Activated CD4-positive, alpha-beta T cell treated with anti-CD3 and anti-CD28 coated beads, Interleukin-2, Interleukin-4, amounts not matched to agents 100 ng/mL and 50 ng/mL, durations not matched to agents 16 hours and 8 hours (primary cell): Measurements from ENCODE around the gene ZNF532.

Experiments
- DNase-seq: peaks from one replicate; pipeline ENCODE4 v3.0.0-alpha.2; 2020; ENCODE audit warnings: low spot score

ZNF532 gene

DNA sequence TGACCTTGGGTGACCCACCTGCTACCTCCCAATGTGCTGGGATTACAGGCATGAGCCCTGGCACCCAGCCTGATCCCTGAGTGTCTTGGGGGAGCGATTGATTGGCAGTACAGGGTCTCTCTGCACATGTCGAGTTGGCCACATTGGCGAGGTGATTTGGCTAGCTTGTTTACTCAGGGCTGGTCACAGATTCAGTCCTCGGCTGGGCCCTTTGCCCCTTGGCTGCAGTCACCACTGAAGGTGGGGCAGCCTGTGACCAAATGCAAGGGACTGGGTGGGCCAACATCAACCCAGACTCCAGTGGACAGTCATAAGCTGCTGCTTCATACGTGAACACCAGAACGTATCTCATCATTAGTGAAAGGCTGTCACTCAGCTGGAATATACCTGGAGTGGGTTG is 114.9 kb downstream of the ZNF532 start:
- no peak for DNase-seq

DNA sequence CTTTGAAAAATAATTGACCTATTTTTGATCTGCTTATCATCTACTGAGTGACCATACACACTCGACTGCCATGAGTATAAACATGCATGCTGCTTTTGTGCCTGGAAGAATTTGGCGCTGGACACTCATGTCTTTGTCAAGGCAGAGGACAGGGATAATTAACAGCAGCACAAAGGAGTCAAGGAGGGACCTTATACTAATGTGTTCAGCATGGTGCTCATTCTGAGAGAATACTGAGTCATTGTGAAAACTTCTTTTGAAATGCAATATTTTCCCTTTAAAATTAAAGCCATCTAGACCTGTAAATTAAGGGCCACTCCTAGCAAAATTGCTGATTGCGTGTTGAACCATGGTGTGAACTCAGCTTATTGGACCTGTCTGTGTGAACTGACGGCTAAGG is 116.3 kb downstream of the ZNF532 start:
- peak; percentile 25 for DNase-seq

DNA sequence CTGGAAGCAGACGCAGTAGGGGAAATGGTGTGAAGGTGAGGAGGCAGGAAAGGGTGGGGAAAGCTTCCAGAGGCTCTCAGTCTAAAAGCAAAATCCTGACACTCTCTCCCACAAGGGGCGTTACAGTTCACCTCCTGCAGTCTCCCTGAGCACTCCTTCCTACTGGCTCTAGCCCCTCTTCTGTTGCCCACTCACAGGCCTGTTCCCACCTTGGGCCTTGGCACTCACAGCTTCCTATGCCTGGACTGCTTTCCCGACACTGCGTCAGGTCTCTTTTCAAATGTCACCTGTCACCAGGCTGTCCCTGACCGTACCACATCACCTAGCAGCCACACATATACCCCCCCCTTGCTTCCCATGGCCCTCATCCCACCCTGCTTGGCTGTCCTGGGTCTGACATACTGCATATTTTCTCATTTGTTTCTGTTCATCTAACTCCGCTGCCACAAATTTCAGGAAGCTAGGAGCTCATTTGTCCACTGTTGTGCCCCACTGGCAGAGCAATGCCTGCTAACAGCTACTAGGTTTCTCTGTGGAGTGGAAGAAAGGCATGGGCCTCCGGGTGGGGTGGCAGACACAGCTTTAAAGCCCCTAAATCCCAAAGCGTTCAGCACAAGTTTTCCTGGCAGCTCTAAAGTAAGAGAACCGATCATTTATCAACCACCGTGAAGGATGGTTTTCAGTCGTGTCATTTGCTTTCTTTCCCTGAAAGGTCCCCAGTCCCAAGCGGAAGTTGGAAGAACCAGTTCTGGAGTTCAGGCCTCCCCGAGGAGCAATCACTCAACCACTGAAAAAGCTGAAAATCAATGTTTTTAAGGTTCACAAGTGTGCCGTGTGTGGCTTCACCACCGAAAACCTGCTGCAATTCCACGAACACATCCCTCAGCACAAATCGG is 118.8 kb downstream of the ZNF532 start:
- DNase-seq: no peak

DNA sequence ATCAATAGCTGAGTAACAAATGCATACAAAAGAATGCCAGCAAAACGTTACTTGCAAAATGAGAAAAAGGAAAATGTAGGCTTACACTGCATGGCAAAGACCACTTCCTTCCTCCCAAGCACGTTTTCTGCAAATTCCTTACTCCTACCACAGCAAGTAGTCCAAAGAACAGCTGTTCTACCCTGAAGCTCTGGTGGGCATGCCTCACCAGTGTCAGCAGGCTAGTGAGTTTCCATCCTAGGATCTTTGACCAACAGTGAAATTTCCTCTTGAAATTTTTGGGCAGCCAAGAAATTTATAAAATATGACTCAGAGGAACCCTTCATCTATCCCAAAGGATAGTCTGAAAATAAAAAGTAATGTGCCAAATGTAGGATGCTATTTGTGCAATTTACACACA is 123.9 kb downstream of the ZNF532 start:
- no peak for DNase-seq

DNA sequence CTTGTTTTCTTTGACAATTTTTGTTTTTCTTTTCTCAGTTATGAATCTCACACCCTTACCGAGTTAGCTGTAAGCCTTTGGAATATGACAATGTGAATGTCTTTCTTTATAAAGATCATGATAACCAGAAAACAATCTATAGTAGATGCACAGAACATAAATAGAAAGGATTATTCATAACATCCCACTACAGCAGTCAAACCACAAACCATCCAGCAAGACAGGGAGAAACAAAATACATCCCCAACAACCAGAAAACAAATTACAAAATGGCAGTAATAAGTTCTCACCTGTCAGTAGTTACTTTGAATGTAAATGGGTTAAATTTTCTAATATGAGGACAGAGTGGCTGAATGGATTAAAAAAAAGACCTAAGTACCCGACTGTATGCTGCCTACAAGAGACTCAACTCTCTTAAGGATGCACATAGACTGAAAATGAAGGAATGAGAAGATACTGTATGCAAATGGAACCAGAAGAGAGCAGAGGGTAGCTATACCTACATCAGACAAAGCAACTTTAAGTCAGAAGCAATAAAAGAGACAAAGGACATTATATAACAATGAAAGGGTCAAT is 124.6 kb downstream of the ZNF532 start:
- DNase-seq: no peak

DNA sequence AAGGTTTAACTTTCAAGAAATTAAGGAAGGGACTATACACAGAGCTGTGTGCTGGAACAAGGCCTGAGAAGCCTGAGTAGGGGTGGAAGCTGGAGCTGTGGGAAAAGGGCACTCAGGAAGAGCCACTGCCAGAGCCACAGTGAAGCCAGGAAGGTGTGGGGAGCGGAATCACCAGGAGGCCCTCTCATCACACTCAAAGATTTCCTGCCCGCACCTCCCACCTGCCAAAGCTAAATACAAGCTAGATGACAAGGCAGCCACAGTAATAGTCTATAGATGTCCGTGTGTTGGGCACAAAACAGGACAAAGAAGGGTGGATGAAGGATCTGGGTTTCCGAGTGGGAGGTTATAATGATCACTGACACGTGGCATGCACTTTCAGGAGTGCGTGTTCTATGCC is 126.0 kb downstream of the ZNF532 start:
- DNase-seq: no peak

DNA sequence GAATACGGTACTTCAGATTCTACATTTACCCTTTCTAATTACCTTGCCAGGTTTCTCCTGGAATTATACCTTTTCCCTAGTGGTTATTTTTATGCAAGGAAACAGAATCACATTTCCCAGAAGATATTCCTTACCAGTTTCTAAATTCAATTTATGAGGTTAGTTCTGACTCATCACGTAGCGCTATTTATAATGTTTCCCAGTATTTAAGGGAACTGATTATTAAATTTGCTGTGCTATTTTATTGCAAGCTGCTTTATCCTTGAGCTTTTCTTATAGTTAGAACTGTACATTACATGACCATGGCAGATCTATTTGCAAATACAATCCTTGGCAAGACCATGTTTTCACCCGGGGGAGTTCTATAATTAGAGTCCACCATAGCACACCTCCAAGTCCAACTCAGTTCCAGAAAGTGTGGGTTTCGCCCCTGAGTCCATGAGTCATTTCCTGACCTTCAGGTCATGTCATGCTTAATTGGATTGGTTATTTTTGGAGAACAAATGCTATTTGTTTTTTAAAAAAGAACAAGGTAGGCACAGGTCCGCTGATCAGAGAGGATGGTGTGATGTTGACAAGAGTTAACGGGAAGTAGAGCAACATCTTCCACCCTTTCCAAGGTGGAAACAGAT is 126.6 kb downstream of the ZNF532 start:
- peak; percentile 34 for DNase-seq

DNA sequence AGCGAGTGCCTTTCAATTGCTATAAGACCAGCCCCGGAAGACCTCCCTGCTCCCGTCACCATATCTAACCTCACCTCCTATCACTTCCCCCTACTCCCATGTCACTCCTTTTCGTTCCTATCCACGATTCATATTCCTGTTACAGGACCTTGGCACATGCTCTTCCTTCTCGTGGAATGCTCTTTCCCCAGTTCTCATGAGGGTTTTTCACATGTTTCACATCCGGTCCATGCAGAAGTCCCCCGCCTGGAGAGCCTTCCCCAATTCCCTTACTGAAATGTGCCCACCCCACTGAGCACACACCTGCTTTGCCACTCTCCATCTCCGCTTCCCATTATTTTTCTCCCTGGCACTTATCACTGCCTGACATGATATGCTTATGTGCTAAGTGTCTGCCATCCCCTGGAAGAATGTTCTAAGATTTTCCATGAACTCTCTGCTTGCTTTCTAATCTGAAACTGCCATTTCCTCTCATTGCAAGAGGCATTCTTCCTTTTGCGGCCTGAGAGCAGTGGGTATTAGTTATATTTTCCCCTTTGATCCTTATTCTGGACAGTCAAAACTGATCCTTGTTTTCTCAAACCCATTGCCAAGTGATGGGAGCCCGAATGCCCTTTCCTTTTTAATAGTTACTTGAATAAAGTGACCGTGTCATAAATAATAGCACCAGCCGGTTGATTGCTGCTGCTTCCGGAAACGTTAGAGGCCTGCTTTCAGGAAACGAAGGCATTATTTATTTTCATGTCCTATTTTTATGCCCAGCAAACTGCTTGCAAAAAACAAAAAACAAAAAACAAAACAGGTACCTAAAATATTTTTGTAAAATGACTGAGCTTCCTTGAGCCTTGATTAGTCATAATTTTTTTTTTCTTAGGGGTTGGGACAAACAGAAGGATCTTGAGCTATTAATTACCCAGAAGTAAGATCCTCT is 127.9 kb downstream of the ZNF532 start:
- no peak for DNase-seq

DNA sequence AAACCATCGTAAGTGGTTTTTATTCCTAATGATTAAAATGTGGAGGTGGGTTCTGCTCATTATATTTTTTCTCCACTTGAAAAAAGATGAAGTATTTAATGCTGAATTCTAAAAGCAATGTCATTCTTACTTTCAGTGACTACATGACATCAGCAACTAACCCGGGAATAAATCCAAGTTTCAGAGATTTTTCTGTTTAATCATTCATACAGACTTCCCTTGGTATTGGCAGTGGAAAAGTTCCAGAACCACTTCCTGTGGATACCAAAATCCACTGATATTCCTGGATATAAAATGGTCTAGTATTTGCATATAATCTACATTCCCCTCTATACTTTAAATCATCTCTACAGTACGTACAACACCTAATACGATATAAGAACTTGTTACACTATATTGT is 128.6 kb downstream of the ZNF532 start:
- DNase-seq: no peak

DNA sequence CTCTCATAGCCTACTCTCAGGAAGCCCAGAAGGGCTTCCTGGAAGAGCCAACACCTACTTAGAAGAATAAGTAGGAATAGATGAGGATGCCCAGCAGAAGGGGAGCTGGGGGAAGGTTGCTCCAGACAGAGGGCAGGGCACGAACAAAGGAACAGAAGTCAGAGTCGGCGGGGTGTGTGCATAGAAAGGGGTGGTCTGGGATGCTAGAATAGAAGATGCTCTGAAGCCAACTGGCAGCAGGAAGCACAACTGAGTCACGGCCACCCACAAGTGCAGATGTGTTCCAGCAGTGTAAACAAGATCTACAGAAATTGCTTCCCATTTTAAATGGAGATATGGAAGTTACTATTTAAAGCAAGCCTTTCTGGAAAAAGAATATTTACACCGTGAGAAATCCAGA is 131.0 kb downstream of the ZNF532 start:
- no peak for DNase-seq

DNA sequence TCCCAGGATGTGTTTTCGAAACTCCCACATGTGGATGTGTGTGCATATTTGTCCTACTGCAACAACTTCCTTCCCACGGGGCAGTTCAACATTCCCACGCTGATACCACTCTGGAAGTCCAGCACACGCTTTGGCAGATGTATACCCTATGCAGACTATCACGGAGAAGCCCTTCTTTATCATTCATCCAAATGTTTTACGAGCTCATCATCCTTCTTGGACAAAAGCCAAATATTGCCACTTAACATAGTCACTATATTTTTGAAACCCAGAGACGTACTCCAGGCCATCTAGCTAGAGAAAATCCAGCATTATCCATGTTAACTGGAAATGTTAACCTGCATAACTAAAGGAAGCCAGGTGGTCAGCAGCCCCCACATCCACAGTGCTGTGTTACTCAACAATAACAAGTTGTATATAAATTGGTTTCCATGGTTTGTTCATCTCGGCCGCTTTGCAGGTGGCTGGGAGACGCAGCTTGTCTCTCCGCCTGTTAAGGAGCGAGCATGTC is 131.5 kb downstream of the ZNF532 start:
- DNase-seq: no peak

DNA sequence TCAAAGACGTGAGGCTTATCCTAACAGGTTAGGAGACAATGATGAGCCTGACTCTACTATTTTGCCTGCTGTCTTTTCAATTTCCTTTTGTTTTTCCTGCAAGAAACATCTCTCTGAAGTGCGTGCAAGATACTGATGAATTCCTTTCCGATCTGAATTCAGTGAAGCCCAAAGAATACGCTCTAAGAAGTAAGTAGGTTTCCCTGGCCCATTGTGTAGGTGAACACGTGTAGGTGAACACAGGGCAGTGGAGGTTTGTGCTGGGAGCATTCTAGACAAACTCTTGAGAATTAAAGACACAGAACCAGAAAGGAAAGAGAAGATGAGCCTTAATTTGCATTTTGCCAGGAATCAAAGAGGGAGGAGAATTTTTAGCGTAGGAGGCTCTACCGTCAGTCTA is 132.0 kb downstream of the ZNF532 start:
- DNase-seq: no peak

DNA sequence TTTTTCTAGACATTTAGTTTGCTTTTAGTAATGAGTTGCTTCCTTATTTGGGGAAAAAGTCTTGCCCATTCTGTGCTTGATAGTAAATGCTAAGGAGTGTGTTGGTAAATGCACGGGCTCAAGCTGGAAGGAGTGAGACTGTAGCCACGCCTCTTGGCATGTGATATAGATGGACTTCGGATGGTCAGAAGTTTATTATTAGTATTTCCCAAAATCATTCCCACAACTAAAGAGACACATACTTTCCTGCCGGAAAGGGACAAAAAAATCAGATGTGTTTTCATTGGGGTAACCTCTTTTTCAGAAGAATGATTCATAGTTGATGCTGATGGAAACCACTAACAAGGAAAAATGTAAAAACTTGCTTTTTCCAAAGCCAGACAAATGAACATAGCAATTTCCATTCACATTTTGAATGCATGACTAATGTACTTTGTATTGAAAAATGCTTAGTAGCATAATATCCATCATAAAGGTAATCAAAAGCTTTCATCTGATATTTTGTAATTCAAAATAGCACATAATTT is 133.2 kb downstream of the ZNF532 start:
- DNase-seq: no peak

DNA sequence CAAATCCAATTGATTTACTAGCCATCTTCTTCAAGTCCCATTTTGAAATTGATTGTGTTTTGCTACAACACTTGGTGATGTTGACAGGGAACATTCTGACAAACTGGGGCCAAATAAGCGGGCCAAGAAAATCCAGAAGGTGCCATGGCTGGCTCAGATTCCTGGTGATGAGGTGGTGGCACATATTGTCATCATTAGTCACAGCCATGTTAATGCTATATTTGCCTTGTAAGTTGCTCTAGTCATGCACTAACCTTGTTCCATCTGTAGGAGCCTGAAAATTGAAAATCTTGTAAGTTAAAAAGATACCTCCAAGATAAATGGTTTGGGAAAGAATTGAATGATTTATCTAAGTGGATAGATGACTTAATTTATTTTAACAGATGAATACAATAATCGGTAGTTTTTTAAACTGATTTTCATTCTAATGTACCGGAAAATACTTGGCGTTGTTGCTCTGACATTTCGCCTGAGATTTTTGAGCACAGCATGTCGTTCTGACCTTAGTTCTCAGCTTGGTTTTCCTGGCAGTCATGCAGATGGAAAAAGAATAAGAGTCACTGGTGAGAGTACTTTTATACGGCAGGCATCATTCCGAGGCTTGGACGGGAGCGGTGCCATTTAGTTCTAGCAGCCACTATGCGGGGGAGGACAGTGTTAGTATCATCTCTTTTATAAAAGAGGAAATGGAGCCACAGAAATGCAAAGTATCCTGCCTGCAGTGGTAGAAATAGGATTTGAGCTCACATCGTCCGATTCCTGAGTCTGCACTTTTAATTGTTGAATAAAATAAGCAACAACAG is 133.9 kb downstream of the ZNF532 start:
- DNase-seq: no peak

DNA sequence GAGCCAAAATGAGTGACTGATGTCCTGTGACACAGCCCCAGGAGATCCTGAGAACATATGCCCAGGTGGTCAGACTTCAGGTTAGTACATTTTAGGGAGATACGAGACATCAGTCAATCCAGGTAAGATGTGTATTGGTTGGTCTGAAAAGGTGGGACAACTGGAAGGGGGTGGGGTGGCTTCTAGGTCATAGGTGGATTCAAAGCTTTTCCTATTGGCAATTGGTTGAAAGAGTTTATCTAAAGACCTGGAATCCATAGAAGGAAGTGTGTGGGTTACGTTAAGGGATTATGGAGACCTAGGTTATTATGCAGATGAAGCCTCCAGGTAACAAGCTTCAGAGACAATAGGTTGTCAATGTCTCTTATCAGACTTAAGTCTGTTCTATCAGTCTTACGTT is 136.5 kb downstream of the ZNF532 start:
- no peak for DNase-seq

DNA sequence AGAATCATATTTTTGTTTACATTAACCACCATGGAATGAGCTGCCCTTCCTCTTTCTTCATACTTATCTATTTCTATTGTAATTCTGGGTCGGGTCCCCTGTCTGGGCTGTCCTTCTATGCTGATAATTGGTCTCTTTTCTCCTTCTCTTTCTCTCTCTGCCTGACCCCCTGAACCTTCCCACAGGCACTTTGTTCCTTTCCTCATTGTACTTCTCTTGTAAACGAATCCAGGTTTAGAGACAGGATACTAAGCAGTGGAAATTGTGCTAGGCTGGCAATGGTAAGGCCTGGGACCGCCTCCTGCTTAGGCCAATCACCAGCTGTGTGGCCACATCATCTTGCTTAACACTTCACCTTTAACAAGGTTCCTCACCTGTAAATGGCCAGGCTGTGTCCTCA is 137.0 kb downstream of the ZNF532 start:
- no peak for DNase-seq

DNA sequence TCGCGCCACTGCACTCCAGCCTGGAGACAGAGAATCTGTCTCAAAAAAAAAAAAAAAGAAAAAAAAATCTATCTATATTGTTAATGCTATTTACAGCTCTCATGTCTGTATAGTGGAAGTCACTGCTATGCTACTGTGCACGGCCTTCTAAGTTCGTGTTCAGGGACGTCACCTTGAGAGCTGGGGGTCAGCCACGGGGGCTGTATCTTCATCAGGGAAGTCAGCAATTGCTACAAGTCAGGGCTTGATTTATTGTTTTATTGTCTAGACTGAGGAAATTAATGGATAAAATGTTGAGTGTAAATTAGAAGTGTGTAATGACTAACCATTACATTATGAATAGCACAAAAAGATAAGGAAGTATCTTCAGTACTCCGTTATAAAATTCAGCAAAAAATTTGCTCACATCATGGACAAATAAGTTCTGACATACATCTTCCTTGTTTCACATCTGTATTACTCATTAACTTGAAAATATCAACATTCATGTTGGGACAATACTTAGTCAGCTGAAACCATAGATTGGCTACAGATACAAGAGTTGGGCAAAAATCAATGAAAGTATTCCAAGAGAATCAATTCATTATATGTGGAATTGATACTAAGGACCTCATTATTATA is 138.4 kb downstream of the ZNF532 start:
- no peak for DNase-seq

DNA sequence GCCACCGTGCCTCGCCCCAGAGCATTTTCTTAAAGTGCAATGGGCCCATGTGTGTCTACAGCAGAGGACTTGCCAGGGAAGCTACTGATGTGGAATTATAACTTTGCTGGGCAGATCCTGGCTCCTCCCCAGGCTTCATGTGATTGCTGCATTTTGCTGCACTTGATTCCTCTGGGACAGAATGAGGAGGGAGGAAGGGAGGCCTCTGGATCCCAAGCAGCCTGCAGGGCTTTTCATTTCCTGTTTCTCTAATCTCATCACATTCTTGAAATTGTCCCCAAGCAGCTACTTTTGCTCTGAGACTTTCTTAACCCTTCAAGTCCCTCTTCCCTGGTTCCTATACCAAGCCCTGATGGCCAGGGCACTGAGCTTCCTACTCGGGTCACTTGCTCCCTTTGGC is 140.6 kb downstream of the ZNF532 start:
- no peak for DNase-seq

DNA sequence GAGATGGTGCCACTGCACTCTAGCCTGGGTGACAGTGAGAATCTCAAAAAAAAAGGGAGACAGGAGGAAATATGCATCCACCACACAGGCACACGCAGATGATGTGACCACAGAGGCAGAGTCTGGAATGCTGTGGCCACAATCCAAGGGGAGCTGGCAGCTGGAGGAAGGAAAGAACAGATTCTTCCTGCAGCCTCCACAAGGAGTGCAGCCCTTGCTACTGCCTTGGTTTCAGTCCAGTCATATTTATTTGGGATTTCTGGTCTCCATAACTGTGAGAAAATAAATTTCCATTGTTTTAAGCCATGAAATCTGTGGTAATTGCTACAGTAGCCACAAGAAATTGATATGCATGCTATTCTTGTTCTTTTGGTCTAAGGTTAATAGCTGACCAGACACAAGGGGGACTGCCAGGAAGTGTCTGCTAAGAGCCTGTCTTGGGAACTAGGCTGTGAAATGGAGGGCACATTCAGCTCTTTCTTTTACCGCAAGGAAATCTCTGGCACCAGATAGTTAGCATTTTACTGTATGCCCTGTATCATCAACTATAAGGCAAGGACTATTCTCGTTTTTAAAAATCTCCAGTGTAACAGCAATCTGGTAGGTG is 141.9 kb downstream of the ZNF532 start:
- no peak for DNase-seq
